ENCODE data around the gene TVP23A. TPM values are rescaled to one million over a fixed set of nuclear protein-coding genes. Genes with fewer than 3 reads are reported as not detected.

Gene TVP23A
- 0.05 to 0.34 TPM (median 0.14 TPM) in 5 replicates for total RNA-seq (2022; extraction: Qiagen RNA extraction; ENCODE audit: low read depth)

GRCh38 chr16:10817963-10818941 lies at the start of gene TVP23A:
TSS of gene TVP23A (minus strand) at chr16:10818794. CDS start at chr16:10818493, 301 bp downstream.

GRCh38 chr16:10743610-10744369 lies 74.8 kb downstream of the TVP23A start, which contains the start of gene NUBP1:
TSS of gene NUBP1 (plus strand) at chr16:10743842. CDS start at chr16:10743864, 22 bp downstream.

Other genes starting within 250 kb of the TVP23A start
- 16.6 to 23.3 TPM (median 22.0 TPM) in 5 replicates for gene EMP2, start 238.2 kb downstream of the TVP23A start, total RNA-seq (2022; extraction: Qiagen RNA extraction; ENCODE audit: low read depth)
- gene TEKT5, start 123.9 kb downstream of the TVP23A start, total RNA-seq (2022; extraction: Qiagen RNA extraction; ENCODE audit: low read depth): 0.05 to 0.27 TPM in 2 of 5 replicates, not detected in the others
- gene NUBP1, start 75.0 kb downstream of the TVP23A start, total RNA-seq (2022; extraction: Qiagen RNA extraction; ENCODE audit: low read depth): 41.7 to 47.2 TPM (median 43.8 TPM) in 5 replicates
- 0.08 to 0.17 TPM (median 0.16 TPM) in 5 replicates for gene CIITA, start 58.4 kb upstream of the TVP23A start, total RNA-seq (2022; extraction: Qiagen RNA extraction; ENCODE audit: low read depth)
- 29.3 to 42.2 TPM (median 41.3 TPM) in 5 replicates for gene DEXI, start 123.7 kb upstream of the TVP23A start, total RNA-seq (2022; extraction: Qiagen RNA extraction; ENCODE audit: low read depth)
- 7.4 to 9.2 TPM (median 8.3 TPM) in 5 replicates for gene CLEC16A, start 125.8 kb upstream of the TVP23A start, total RNA-seq (2022; extraction: Qiagen RNA extraction; ENCODE audit: low read depth)

Data from A549 treated with CpdA at 1 μM for 4 hours (cell line).